ENCODE results near the gene COPB2. TPM values are rescaled to one million over a fixed set of nuclear protein-coding genes. Genes with fewer than 3 reads are reported as not detected.

Gene COPB2
- total and polyA plus RNA-seq, 10 of the 15 experiments (the other 5 are each of a cell fraction or from before 2014, with no cell fraction given) = 51.3 to 143 (median 116) TPM

GRCh38 chr3:139317215-139317614, 72.2 kb downstream of the COPB2 start:
- intact Hi-C loops (cut with micrococcal nuclease; ENCODE audit: unreplicated experiment) = no loop called here
- Histone ChIP-seq H3K4me2 (ENCODE audit: control insufficient read depth, insufficient read depth) (no peak overlapping the region), H2AFZ (ENCODE audit: control insufficient read depth, low read depth, low read length) (no peak overlapping the region), H3K4me1 (ENCODE audit: control insufficient read depth, insufficient read depth, low read length) (no peaks in the 10 kb centered on the region), H3K79me2 (ENCODE audit: control insufficient read depth, insufficient read depth, low read length) (no peaks in the 10 kb centered on the region), H3K4me3 (no peak overlapping the region), H3K27ac (ENCODE audit: control insufficient read depth, insufficient read depth) (no peak overlapping the region), H4K20me1 (ENCODE audit: control insufficient read depth, insufficient read depth) (no peaks in the 10 kb centered on the region), H3K36me3 (ENCODE audit: control insufficient read depth in 2 of 2, insufficient read depth in 2 of 2, low read length in 1 of 2) (no peaks in the 10 kb centered on the region), H3K9me3 (replicated peaks; ENCODE audit: control insufficient read depth, insufficient read depth, low read length) (no peaks in the 10 kb centered on the region), H3K9ac (ENCODE audit: control insufficient read depth, insufficient read depth, low read length) (no peak overlapping the region), H3K27me3 (replicated peaks in 1 of 2; ENCODE audit: control insufficient read depth in 2 of 2, insufficient read depth in 2 of 2, low read length in 1 of 2) (no peaks in the 10 kb centered on the region)
- no TSS peak for BruUV-seq (replicated peaks)
- RAD21 ChIA-PET (ENCODE audit: unreplicated experiment) = no interaction called here
- CTCF ChIA-PET = interaction anchor here (0.6 to 1.7 kb wide), 2 partner anchors 205 to 373 kb away, joined by 3 to 6 read pairs; no protein-coding TSS in a partner anchor
- 11% methylated on average over 6 of the region's 6 CpGs for WGBS (ENCODE audit: insufficient coverage, insufficient replicate concordance, low lambda C conversion rate, missing lambda C conversion rate)
- DNase-seq (ENCODE audit: low read depth, low spot score) (no peak), FAIRE-seq (no peak), ATAC-seq (no peak)
- in situ Hi-C loops (cut with MboI) = loop anchor here (10.0 kb wide), 2 partner anchors 212 to 382 kb away; no protein-coding TSS in a partner anchor
- SMC1A ChIA-PET (ENCODE audit: uncharacterized antibody, unreplicated experiment) = interaction anchor here (1.2 kb wide), 1 partner anchor 381 kb away, joined by 3 read pairs; no protein-coding TSS in a partner anchor
- POLR2A ChIA-PET = no interaction called here
- TF ChIP-seq ETV6 (conservative IDR thresholded peaks at IDR 0.05 in 1 of 2, IDR thresholded peaks at IDR 0.05 in 1 of 2; ENCODE audit: borderline replicate concordance in 1 of 2, low read depth in 1 of 2) (no peak), TCF7 (IDR thresholded peaks at IDR 0.05; ENCODE audit: borderline replicate concordance) (no peak), RBBP5 (conservative IDR thresholded peaks at IDR 0.05) (no peak), SUPT20H (IDR thresholded peaks at IDR 0.05; ENCODE audit: borderline replicate concordance, control insufficient read depth, low read depth, low read length) (no peak), ATF3 (IDR thresholded peaks at IDR 0.05; ENCODE audit: borderline replicate concordance, extremely low read depth, low read depth, low read length) (no peak), IRF4 (IDR thresholded peaks at IDR 0.05; ENCODE audit: low read depth, low read length) (no peak), HDGF (IDR thresholded peaks at IDR 0.05) (no peak), ZBTB40 (IDR thresholded peaks at IDR 0.05; ENCODE audit: borderline replicate concordance) (no peak), TARDBP (IDR thresholded peaks at IDR 0.05; ENCODE audit: borderline replicate concordance) (no peak), FOXK2 (IDR thresholded peaks at IDR 0.05) (no peak), BHLHE40 (IDR thresholded peaks at IDR 0.05; ENCODE audit: borderline replicate concordance in 1 of 2, low read depth in 2 of 2, low read length in 1 of 2) (no peak), TAF1 (IDR thresholded peaks at IDR 0.05; ENCODE audit: borderline replicate concordance, low read depth, low read length) (no peak), CUX1 (IDR thresholded peaks at IDR 0.05; ENCODE audit: insufficient replicate concordance, low read depth, low read length) (no peak), RAD51 (IDR thresholded peaks at IDR 0.05) (no peak), IKZF1 (conservative IDR thresholded peaks at IDR 0.05) (no peak), POLR2AphosphoS2 (IDR thresholded peaks at IDR 0.05; ENCODE audit: low read depth, low read length) (no peak)
